HepG2 (cell line): Measurements from ENCODE around the gene RASGRF1. TPM values are rescaled to one million over a fixed set of nuclear protein-coding genes. Genes with fewer than 3 reads are reported as not detected.
A peak's percentile ranks its signal among the peaks of the same experiment; 100 is the strongest.

Experiments
- ATAC-seq: fragments of 200-7000 bp; cut with Tn5 transposase; 3 replicates; pipeline ENCODE4 v1.9.1; 2020; ENCODE audit warnings: mild to moderate bottlenecking, moderate library complexity
- BruUV-seq: library from RNA; stranded (reverse); fragments of 400-500 nt; replicated peaks from 2 replicates; lab custom pipeline; 2021; lab: Mats Ljungman, UMichigan
- CTCF ChIA-PET: fragments of 300-600 bp; formaldehyde crosslinking; extraction: SDS; loops from one replicate; lab custom pipeline; 2021; ENCODE audit warnings: low total read pairs, inconsistent platforms, low intra/inter-chr PET ratio; lab: Yijun Ruan, JAX
- POLR2A ChIA-PET: fragments of 350-600 bp; sonication (Branson Sonifier 250); formaldehyde crosslinking; loops from one replicate; lab custom pipeline; 2020; ENCODE audit warnings: antibody characterized with exemption, inconsistent platforms; lab: Yijun Ruan, JAX
- DNase-seq: peaks from one replicate; pipeline ENCODE4 v3.0.0-alpha.2; 2015; ENCODE audit warnings: low spot score
- FAIRE-seq: peaks from 3 replicates; lab custom pipeline; 2011; peaks lifted over from hg19 to GRCh38; lab: Jason Lieb, UNC
- H2AFZ ChIP-seq: one replicate; pipeline ENCODE4 v1.6.1; 2011; ENCODE audit warnings: low read length, inconsistent platforms
- H3K27ac ChIP-seq: fragments of 300-600 bp; 3 replicates; pipeline ENCODE4 v1.8.0; 2011; ENCODE audit warnings: mixed run types, mild to moderate bottlenecking, mixed read lengths, low read length, inconsistent platforms; ENCODE audit not compliant: insufficient read depth; ENCODE audit errors: extremely low read length
- H3K27me3 ChIP-seq, 2 experiments: fragments of 200-600 bp in 1 of 2; 2 replicates in 1 of 2; 3 replicates in 1 of 2; pipeline versions ENCODE4 v1.6.0 to v1.8.0; 2011; ENCODE audit warnings: low read length in 2 of 2, mild to moderate bottlenecking in 2 of 2, moderate library complexity in 2 of 2, inconsistent platforms in 1 of 2; ENCODE audit not compliant: insufficient read depth in 2 of 2, control insufficient read depth in 1 of 2
- H3K36me3 ChIP-seq, 2 experiments: fragments of 200-600 bp in 1 of 2; replicated peaks in 1 of 2; 2 replicates in 1 of 2; 3 replicates in 1 of 2; pipeline versions ENCODE4 v1.5.1 to v1.8.0; 2011; ENCODE audit warnings: low read length in 2 of 2, inconsistent platforms in 1 of 2; ENCODE audit not compliant: insufficient read depth in 2 of 2, control insufficient read depth in 1 of 2
- H3K4me1 ChIP-seq: 2 replicates; pipeline ENCODE4 v1.5.1; 2012; ENCODE audit warnings: low read length, inconsistent platforms; ENCODE audit not compliant: insufficient read depth
- H3K4me2 ChIP-seq: 2 replicates; pipeline ENCODE4 v1.6.0; 2011; ENCODE audit warnings: low read depth, low read length, inconsistent platforms
- H3K4me3 ChIP-seq, 3 experiments: fragments of 200-600 bp in 1 of 3; sonication (generic), shearing (Covaris generic) in 1 of 3; replicated peaks in 1 of 3; 2 replicates each; pipeline ENCODE4 v1.5.1; 2011 to 2016; ENCODE audit warnings: low read length in 3 of 3, inconsistent platforms in 2 of 3, low read depth in 2 of 3, mild to moderate bottlenecking in 2 of 3, control low read depth in 1 of 3, mixed read lengths in 1 of 3; ENCODE audit not compliant: insufficient read depth in 1 of 3
- H3K79me2 ChIP-seq: one replicate; pipeline ENCODE4 v1.6.1; 2011; ENCODE audit warnings: low read length, inconsistent platforms; ENCODE audit not compliant: insufficient read depth
- H3K9ac ChIP-seq: 2 replicates; pipeline ENCODE4 v1.6.0; 2011; ENCODE audit warnings: mild to moderate bottlenecking, low read depth, low read length, inconsistent platforms; ENCODE audit not compliant: insufficient read depth
- H3K9me3 ChIP-seq: 2 replicates; pipeline ENCODE4 v1.5.1; 2012; ENCODE audit warnings: mild to moderate bottlenecking, low read length
- H4K20me1 ChIP-seq: 2 replicates; pipeline ENCODE4 v1.6.0; 2011; ENCODE audit warnings: inconsistent platforms, mild to moderate bottlenecking, low read length, moderate library complexity; ENCODE audit not compliant: insufficient read depth
- AKAP8 ChIP-seq: sonication (generic); formaldehyde crosslinking; IDR thresholded peaks from 2 replicates; pipeline ENCODE4 v1.5.1; 2020; ENCODE audit warnings: mild to moderate bottlenecking, missing genetic modification reagents
- ISX ChIP-seq: sonication (generic); formaldehyde crosslinking; conservative IDR thresholded peaks from 2 replicates; pipeline ENCODE4 v1.5.0; 2020; ENCODE audit warnings: missing genetic modification reagents
- RFX3 ChIP-seq: IDR thresholded peaks from 2 replicates; pipeline ENCODE4 v1.6.1; 2016; ENCODE audit warnings: missing biosample characterization, missing genetic modification reagents
- SIX1 ChIP-seq: sonication (generic); formaldehyde crosslinking; IDR thresholded peaks from 2 replicates; pipeline ENCODE4 v1.4.0; 2020; ENCODE audit warnings: missing genetic modification reagents, borderline replicate concordance
- SOX13 ChIP-seq, 3 experiments: fragments of 450-650 bp in 1 of 3; sonication (generic) in 1 of 3; formaldehyde crosslinking in 1 of 3; IDR thresholded peaks in 2 of 3; conservative IDR thresholded peaks in 1 of 3; 2 replicates each; pipeline versions ENCODE4 v1.5.0 to v1.6.1; 2016 to 2020; ENCODE audit warnings: antibody characterized with exemption in 1 of 3, mild to moderate bottlenecking in 1 of 3, missing compliant biosample characterization in 1 of 3, missing genetic modification reagents in 1 of 3, moderate library complexity in 1 of 3
- ZBTB7B ChIP-seq: sonication (generic); formaldehyde crosslinking; IDR thresholded peaks from 2 replicates; pipeline ENCODE4 v1.4.0; 2020; ENCODE audit warnings: missing genetic modification reagents
- ZNF629 ChIP-seq: sonication (generic); formaldehyde crosslinking; conservative IDR thresholded peaks from 2 replicates; pipeline ENCODE4 v1.5.0; 2020; ENCODE audit warnings: missing genetic modification reagents
- whole genome bisulfite sequencing: methylation state at CpG from one replicate; pipeline ENCODE4 v1.1.6; 2017; ENCODE audit warnings: low lambda C conversion rate; 5-methylcytosine and 5-hydroxymethylcytosine counted together
- in situ Hi-C: cut with HindIII; loops from 2 replicates; pipeline ENCODE4 v1.10.0; 2017; ENCODE audit warnings: low pct_unique_long_range_greater_than_20kb; ENCODE audit not compliant: extremely low pct_ligation_motif_present
- intact Hi-C: fragments of 100-400 bp; cut with micrococcal nuclease; formaldehyde crosslinking; loops from one replicate; pipeline ENCODE4 v1.10.0; 2022; ENCODE audit not compliant: unreplicated experiment
- polyA plus RNA-seq, 8 experiments: library from polyadenylated mRNA; depleted of rRNA in 3 of 8; stranded (reverse) in 7 of 8; unstranded in 1 of 8; fragments of >200 nt; fragmentation: Illumina TruSeq in 4 of 8; extraction: Trizol in 4 of 8; gene quantifications; 2 replicates each; pipeline versions ENCODE4 v1.2.1 to v1.2.3, GENCODE V29; 2011 to 2016; ENCODE audit warnings: low read depth in 4 of 8, missing spikeins in 1 of 8, mixed read lengths in 1 of 8; ENCODE audit not compliant: insufficient read depth in 1 of 8
- total RNA-seq, 5 experiments: library from RNA; depleted of rRNA; stranded (reverse); fragments of >200 nt; fragmentation: Illumina TruSeq; extraction: Trizol; gene quantifications; 2 replicates each; pipeline ENCODE4 v1.2.3, GENCODE V29; 2016; ENCODE audit warnings: low read depth in 1 of 5
- TF ChIP-seq, protein P1 (sequence below): sonication (generic); formaldehyde crosslinking; IDR thresholded peaks from 2 replicates; pipeline ENCODE4 v1.4.0; 2020; ENCODE audit warnings: mild to moderate bottlenecking, missing genetic modification reagents

Gene RASGRF1
- total and polyA plus RNA-seq, 2 of the 13 experiments (the other 11 are each of a cell fraction or from before 2014, with no cell fraction given) = 0.55 to 3.0 TPM

DNA sequence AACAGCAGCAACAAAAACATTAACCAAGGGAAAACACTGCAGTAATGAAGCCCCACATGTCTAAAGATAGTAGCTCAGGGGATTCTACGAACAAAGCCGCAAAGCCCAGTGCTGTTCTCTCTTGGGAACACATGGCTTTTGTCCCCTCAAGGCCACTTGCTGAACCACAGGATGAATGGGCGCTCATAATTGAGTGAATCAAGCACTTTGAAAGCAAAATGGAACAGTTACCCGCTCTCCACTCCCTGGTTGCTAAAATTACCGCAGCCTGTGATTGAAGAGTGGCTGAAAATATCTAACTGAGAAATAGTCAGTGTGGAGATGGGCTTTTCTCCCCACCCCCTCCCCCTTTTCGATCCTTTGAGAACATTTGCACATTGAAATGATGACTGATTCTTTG is 39.6 kb downstream of the RASGRF1 start:
- Histone ChIP-seq H3K4me3 (no peak overlapping the region), H3K9ac (no peak overlapping the region), H3K36me3 (no peaks in the 10 kb centered on the region), H2AFZ (no peak overlapping the region), H3K4me2 (no peak overlapping the region), H3K27ac (no peak overlapping the region), H3K79me2 (no peaks in the 10 kb centered on the region), H4K20me1 (no peaks in the 10 kb centered on the region), H3K27me3 (peaks cover 0 to 3% of the 10 kb centered on the region in 2 experiments; a peak in 1 of 5 replicates), H3K9me3 (no peaks in the 10 kb centered on the region), H3K4me1 (0 out of 2 replicates have a peak, but pooled peaks cover 5% of the 10 kb centered on the region)
- no peak for TF ChIP-seq AKAP8
- no peak for TF ChIP-seq SOX13 (IDR thresholded peaks at IDR 0.05)
- 0 out of 4 replicates have a peak, but pooled peaks of 1 of the 2 experiments have one; percentile 10 for TF ChIP-seq SOX13 (CRISPR knock-in tag; conservative IDR thresholded peaks at IDR 0.05 in 1 of 2, IDR thresholded peaks at IDR 0.05 in 1 of 2)
- TF ChIP-seq ZNF629 (CRISPR knock-in tag) = 0 out of 2 replicates have a peak, but pooled peaks have one; percentile 28
- peak; percentile 21 for DNase-seq
- ChIA-PET POLR2A (no interaction called here), CTCF (no interaction called here)
- in situ Hi-C loops = no loop called here
- 36% methylated on average over 6 of the region's 6 CpGs for WGBS
- no peak for FAIRE-seq
- intact Hi-C loops = no loop called here
- ATAC-seq = peak; percentile 70
- BruUV-seq = no TSS peak

DNA sequence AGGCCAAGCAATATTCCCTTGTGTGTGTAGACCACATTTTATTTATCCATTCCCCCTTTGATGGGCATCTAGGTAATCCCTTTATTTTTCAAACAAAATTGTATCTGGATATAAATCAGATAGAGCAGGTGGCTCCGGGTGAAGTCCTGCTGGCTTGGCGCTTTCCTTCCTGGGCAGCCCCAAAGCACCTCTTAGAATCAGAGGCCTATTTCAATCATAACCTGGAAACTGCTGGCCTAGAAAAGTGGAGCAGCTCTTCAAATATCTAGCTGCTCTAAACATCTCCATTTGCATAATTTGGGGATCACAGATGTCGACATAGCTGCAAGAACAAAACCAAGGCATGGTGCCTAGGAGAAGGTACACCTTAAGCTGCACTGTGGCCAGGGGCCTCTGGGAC is 40.2 kb downstream of the RASGRF1 start:
- intact Hi-C loops (no loop called here), in situ Hi-C loops (no loop called here)
- DNase-seq (no peak), FAIRE-seq (no peak), ATAC-seq (no peak)
- ChIA-PET POLR2A (no interaction called here), CTCF (no interaction called here)
- Histone ChIP-seq H3K9ac (no peak overlapping the region), H3K79me2 (no peaks in the 10 kb centered on the region), H4K20me1 (no peaks in the 10 kb centered on the region), H3K27me3 (peaks cover 0 to 3% of the 10 kb centered on the region in 2 experiments; a peak in 1 of 5 replicates), H2AFZ (no peak overlapping the region), H3K9me3 (no peaks in the 10 kb centered on the region), H3K4me2 (no peak overlapping the region), H3K36me3 (no peaks in the 10 kb centered on the region), H3K4me1 (0 out of 2 replicates have a peak, but pooled peaks cover 5% of the 10 kb centered on the region), H3K27ac (no peak overlapping the region), H3K4me3 (no peak overlapping the region)
- TF ChIP-seq RFX3 (CRISPR knock-in tag) = no peak
- no peak for TF ChIP-seq ISX (CRISPR knock-in tag)
- TF ChIP-seq, protein P1, sequence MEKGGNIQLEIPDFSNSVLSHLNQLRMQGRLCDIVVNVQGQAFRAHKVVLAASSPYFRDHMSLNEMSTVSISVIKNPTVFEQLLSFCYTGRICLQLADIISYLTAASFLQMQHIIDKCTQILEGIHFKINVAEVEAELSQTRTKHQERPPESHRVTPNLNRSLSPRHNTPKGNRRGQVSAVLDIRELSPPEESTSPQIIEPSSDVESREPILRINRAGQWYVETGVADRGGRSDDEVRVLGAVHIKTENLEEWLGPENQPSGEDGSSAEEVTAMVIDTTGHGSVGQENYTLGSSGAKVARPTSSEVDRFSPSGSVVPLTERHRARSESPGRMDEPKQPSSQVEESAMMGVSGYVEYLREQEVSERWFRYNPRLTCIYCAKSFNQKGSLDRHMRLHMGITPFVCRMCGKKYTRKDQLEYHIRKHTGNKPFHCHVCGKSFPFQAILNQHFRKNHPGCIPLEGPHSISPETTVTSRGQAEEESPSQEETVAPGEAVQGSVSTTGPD (CRISPR knock-in tag) = no peak
- TF ChIP-seq SIX1 (CRISPR knock-in tag) = no peak
- TF ChIP-seq ZBTB7B (CRISPR knock-in tag) = no peak
- WGBS = 69% methylated on average over 3 of the region's 3 CpGs
- no TSS peak for BruUV-seq
